ENCODE results near the gene SPATA13. TPM values are rescaled to one million over a fixed set of nuclear protein-coding genes. Genes with fewer than 3 reads are reported as not detected.

Gene SPATA13
- total and polyA plus RNA-seq, 2 donors (not counting 1 experiment from before 2014, with no cell fraction given): 5.7 to 8.3 TPM

DNA sequence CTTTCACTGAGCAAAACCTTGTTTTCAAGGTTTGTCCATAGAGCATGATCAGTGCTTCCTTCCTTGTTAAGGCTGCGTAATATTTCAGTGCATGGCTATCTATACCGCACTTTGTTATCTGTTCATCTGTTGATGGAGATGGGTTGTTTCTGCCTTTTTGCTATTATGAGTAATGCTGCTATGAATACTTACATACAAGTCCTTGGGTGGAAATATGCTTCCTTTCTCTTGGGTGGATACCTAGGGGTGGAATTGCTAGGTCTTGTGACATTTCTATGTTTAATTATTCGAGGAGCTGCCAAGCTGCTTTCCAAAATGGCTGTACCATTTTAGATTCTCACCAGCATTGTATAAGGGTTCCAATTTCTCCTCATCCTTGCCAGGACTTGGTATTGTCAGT is 70.9 kb downstream of the SPATA13 start:
- H3K9me3 ChIP-seq (ENCODE audit: control extremely low read depth in 1 of 3, control insufficient read depth in 2 of 3, insufficient read depth in 1 of 3, low read length in 2 of 3): no peaks in the 10 kb centered on the region
- Mint-ChIP-seq H3K9me3 (ENCODE audit: insufficient read depth) (no peaks in the 10 kb centered on the region), H3K27me3 (no peaks in the 10 kb centered on the region), H3K27ac (no peak overlapping the region), H3K4me1 (peaks cover 6% of the 10 kb centered on the region), H3K4me3 (no peak overlapping the region)
- H2AFZ ChIP-seq (ENCODE audit: insufficient read depth, low read depth, low read length, poor library complexity, severe bottlenecking): no peak overlapping the region
- POLR2A ChIA-PET: no interaction called here
- no peak overlapping the region for H3K9ac ChIP-seq (ENCODE audit: low read length)
- H3K27ac ChIP-seq (ENCODE audit: low read length in 2 of 2): no peak overlapping the region
- H3K27me3 ChIP-seq (replicated peaks in 1 of 4; ENCODE audit: control extremely low read depth in 1 of 4, control insufficient read depth in 3 of 4, insufficient read depth in 4 of 4, low read length in 3 of 4): no peaks in the 10 kb centered on the region
- H3K4me3 ChIP-seq (ENCODE audit: control extremely low read depth in 1 of 5, extremely low read depth in 1 of 5, insufficient read depth in 1 of 5, low read depth in 2 of 5, low read length in 4 of 5): no peak overlapping the region
- TF ChIP-seq EZH2 (IDR thresholded peaks at IDR 0.05; ENCODE audit: borderline replicate concordance, insufficient read depth, low read depth, low read length, poor library complexity, severe bottlenecking): no peak
- TF ChIP-seq, protein P1, sequence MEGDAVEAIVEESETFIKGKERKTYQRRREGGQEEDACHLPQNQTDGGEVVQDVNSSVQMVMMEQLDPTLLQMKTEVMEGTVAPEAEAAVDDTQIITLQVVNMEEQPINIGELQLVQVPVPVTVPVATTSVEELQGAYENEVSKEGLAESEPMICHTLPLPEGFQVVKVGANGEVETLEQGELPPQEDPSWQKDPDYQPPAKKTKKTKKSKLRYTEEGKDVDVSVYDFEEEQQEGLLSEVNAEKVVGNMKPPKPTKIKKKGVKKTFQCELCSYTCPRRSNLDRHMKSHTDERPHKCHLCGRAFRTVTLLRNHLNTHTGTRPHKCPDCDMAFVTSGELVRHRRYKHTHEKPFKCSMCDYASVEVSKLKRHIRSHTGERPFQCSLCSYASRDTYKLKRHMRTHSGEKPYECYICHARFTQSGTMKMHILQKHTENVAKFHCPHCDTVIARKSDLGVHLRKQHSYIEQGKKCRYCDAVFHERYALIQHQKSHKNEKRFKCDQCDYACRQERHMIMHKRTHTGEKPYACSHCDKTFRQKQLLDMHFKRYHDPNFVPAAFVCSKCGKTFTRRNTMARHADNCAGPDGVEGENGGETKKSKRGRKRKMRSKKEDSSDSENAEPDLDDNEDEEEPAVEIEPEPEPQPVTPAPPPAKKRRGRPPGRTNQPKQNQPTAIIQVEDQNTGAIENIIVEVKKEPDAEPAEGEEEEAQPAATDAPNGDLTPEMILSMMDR (IDR thresholded peaks at IDR 0.05): no peak
- CTCF ChIA-PET: interaction anchor here (1.2 to 3.3 kb wide), 8 partner anchors 12 to 211 kb away, joined by 3 to 21 read pairs (median 6); no protein-coding TSS in a partner anchor
- no peaks in the 10 kb centered on the region for H3K79me2 ChIP-seq (ENCODE audit: control insufficient read depth, insufficient read depth, low read length)
- H3K4me2 ChIP-seq (replicated peaks; ENCODE audit: low read depth, low read length, poor library complexity, severe bottlenecking): no peak overlapping the region
- peaks cover 0 to 3% of the 10 kb centered on the region in 2 donors for H3K4me1 ChIP-seq (ENCODE audit: control insufficient read depth in 2 of 2, insufficient read depth in 2 of 2, low read length in 2 of 2)
- no peak for ATAC-seq (ENCODE audit: low read depth)
- WGBS (ENCODE audit: insufficient coverage): no CpG with 5 or more reads among the region's 3 CpGs
- peaks cover 5% of the 10 kb centered on the region for H4K20me1 ChIP-seq (ENCODE audit: control insufficient read depth, insufficient read depth, low read length, poor library complexity, severe bottlenecking)
- intact Hi-C loops (cut with micrococcal nuclease): no loop called here
- DNase-seq: no peak
- no peaks in the 10 kb centered on the region for H3K36me3 ChIP-seq (replicated peaks in 1 of 2; ENCODE audit: control extremely low read depth in 1 of 2, control insufficient read depth in 1 of 2, extremely low read depth in 1 of 2, insufficient read depth in 2 of 2, low read length in 1 of 2)

DNA sequence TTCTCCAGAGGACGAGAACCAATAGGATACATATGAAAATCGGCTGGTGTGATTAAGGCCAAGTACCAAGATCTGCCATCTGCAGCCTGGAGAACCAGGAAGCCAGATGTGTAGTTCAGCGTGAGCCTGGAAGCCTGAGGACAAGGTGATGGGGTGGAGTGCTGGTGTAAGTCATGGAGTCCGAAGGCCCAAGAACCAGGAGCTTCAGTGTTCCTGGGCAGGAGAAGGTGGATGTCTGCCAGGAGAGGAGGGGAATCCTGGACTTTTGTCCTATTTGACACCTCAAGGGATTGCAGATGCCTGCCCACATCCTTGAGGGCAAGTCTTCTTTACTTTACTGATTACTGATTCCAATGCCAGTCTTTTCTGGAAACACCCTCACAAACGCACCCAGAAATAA is 71.5 kb downstream of the SPATA13 start:
- no peaks in the 10 kb centered on the region for H3K4me1 Mint-ChIP-seq
- H4K20me1 ChIP-seq (ENCODE audit: control insufficient read depth, insufficient read depth, low read length, poor library complexity, severe bottlenecking): peaks cover 5% of the 10 kb centered on the region
- H3K4me3 ChIP-seq (ENCODE audit: control extremely low read depth in 1 of 5, extremely low read depth in 1 of 5, insufficient read depth in 1 of 5, low read depth in 2 of 5, low read length in 4 of 5): no peak overlapping the region
- TF ChIP-seq, protein P1 (IDR thresholded peaks at IDR 0.05): no peak
- TF ChIP-seq EZH2 (IDR thresholded peaks at IDR 0.05; ENCODE audit: borderline replicate concordance, insufficient read depth, low read depth, low read length, poor library complexity, severe bottlenecking): no peak
- no peak overlapping the region for H3K27ac ChIP-seq (ENCODE audit: low read length in 2 of 2)
- no peak overlapping the region for H2AFZ ChIP-seq (ENCODE audit: insufficient read depth, low read depth, low read length, poor library complexity, severe bottlenecking)
- no peak overlapping the region for H3K9ac ChIP-seq (ENCODE audit: low read length)
- intact Hi-C loops (cut with micrococcal nuclease): no loop called here
- H3K36me3 ChIP-seq (replicated peaks in 1 of 2; ENCODE audit: control extremely low read depth in 1 of 2, control insufficient read depth in 1 of 2, extremely low read depth in 1 of 2, insufficient read depth in 2 of 2, low read length in 1 of 2): no peaks in the 10 kb centered on the region
- no peak overlapping the region for H3K27ac Mint-ChIP-seq
- CTCF ChIA-PET: interaction anchor here (1.7 to 3.3 kb wide), 4 partner anchors 12 to 178 kb away, joined by 6 to 18 read pairs (median 10); no protein-coding TSS in a partner anchor
- 100% methylated on average over 5 of the region's 5 CpGs for WGBS (ENCODE audit: insufficient coverage)
- H3K4me1 ChIP-seq (ENCODE audit: control insufficient read depth in 2 of 2, insufficient read depth in 2 of 2, low read length in 2 of 2): peaks cover 0 to 3% of the 10 kb centered on the region in 2 donors
- no peaks in the 10 kb centered on the region for H3K27me3 ChIP-seq (replicated peaks in 1 of 4; ENCODE audit: control extremely low read depth in 1 of 4, control insufficient read depth in 3 of 4, insufficient read depth in 4 of 4, low read length in 3 of 4)
- no peaks in the 10 kb centered on the region for H3K9me3 ChIP-seq (ENCODE audit: control extremely low read depth in 1 of 3, control insufficient read depth in 2 of 3, insufficient read depth in 1 of 3, low read length in 2 of 3)
- H3K27me3 Mint-ChIP-seq: no peaks in the 10 kb centered on the region
- POLR2A ChIA-PET: no interaction called here
- H3K9me3 Mint-ChIP-seq (ENCODE audit: insufficient read depth): no peaks in the 10 kb centered on the region
- no peak overlapping the region for H3K4me3 Mint-ChIP-seq
- ATAC-seq (ENCODE audit: low read depth) (no peak), DNase-seq (no peak)
- no peak overlapping the region for H3K4me2 ChIP-seq (replicated peaks; ENCODE audit: low read depth, low read length, poor library complexity, severe bottlenecking)
- H3K79me2 ChIP-seq (ENCODE audit: control insufficient read depth, insufficient read depth, low read length): no peaks in the 10 kb centered on the region

All from B cell (primary cell).